Fibroblast of mammary gland (primary cell): ENCODE measurements around the gene KBTBD8.

Experiments used
- DNase-seq: peaks from one replicate; pipeline ENCODE4 v3.0.0-alpha.2; 2010; ENCODE audit warnings: low read depth
- H3K4me3 ChIP-seq: 2 replicates; pipeline ENCODE4 v1.5.1; 2011; ENCODE audit warnings: low read depth, mild to moderate bottlenecking, low read length, moderate library complexity; ENCODE audit not compliant: control insufficient read depth
- TF ChIP-seq, protein P1 (sequence below): conservative IDR thresholded peaks from 2 replicates; pipeline ENCODE4 v1.5.1; 2011; ENCODE audit warnings: low read depth, low read length, inconsistent platforms; ENCODE audit not compliant: control insufficient read depth, insufficient read depth

The KBTBD8 gene, protein sequence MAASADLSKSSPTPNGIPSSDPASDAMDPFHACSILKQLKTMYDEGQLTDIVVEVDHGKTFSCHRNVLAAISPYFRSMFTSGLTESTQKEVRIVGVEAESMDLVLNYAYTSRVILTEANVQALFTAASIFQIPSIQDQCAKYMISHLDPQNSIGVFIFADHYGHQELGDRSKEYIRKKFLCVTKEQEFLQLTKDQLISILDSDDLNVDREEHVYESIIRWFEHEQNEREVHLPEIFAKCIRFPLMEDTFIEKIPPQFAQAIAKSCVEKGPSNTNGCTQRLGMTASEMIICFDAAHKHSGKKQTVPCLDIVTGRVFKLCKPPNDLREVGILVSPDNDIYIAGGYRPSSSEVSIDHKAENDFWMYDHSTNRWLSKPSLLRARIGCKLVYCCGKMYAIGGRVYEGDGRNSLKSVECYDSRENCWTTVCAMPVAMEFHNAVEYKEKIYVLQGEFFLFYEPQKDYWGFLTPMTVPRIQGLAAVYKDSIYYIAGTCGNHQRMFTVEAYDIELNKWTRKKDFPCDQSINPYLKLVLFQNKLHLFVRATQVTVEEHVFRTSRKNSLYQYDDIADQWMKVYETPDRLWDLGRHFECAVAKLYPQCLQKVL

DNA sequence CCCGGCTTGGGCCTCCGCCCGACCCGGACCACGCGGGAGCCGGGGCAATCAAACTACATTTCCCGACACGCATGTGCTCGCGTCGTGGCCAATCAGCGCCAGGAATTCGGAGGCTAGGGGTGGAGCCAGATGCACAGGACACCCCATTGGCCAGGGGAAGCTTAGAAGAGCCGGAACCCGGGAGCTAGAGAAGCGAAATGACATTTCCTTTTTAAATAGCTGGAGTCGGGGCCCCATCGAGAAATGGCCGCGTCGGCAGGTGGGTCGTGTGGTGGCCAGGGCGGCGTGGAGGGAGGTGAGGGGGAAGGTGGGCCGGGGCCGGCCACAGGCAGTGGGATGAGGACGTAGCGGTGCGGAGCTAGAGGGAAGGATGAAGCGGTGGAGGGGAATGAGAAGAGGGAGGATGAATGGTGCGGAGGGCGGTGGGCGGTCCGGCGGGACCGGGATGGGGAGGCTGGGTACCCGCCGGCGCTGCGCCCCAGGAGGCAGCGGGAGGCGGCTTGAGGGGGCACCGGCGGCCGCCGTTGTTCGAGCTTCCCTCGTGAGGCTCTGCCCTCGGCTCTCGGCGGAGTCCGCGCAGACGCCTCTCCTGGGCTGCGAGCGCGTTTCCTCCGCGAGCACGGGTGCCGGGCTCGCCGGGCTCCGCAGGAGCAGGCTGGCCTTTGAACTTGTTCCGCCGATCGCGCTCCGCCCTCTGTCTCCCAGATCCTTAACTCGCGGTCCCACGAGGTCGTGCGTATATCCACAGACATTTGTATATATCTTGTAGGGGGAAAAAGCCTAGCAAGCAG lies at the start of gene KBTBD8:
Gene KBTBD8 (plus strand): TSS at position 195 of the 791 bp plus-strand sequence. CDS start 49 bp downstream, at position 244.
- DNase-seq: peak; percentile 98
- TF ChIP-seq, protein P1, sequence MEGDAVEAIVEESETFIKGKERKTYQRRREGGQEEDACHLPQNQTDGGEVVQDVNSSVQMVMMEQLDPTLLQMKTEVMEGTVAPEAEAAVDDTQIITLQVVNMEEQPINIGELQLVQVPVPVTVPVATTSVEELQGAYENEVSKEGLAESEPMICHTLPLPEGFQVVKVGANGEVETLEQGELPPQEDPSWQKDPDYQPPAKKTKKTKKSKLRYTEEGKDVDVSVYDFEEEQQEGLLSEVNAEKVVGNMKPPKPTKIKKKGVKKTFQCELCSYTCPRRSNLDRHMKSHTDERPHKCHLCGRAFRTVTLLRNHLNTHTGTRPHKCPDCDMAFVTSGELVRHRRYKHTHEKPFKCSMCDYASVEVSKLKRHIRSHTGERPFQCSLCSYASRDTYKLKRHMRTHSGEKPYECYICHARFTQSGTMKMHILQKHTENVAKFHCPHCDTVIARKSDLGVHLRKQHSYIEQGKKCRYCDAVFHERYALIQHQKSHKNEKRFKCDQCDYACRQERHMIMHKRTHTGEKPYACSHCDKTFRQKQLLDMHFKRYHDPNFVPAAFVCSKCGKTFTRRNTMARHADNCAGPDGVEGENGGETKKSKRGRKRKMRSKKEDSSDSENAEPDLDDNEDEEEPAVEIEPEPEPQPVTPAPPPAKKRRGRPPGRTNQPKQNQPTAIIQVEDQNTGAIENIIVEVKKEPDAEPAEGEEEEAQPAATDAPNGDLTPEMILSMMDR: no peak
- peak within 1 kb of the TSS; percentile 67 for H3K4me3 ChIP-seq

DNA sequence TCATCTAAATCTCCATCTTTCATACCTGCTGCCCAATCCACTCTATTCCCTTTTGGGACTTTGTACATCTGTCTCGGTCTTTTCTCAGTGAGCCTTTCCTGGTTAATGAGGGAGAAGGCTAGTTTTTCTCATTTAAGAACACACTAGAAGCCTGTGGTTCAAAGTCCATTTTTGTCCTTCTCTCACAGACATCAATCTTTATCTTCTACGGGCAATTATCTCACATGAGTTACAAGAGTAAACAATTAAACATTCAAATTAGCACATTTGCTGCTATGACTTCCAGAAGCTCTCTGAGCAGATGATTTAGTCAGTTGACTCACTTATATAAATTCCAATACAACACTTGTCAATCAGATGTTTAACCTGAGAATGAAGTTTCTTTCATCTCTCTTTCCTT lies 49.3 kb upstream of the KBTBD8 start:
- H3K4me3 ChIP-seq: no peak overlapping the region
- TF ChIP-seq, protein P1: no peak

DNA sequence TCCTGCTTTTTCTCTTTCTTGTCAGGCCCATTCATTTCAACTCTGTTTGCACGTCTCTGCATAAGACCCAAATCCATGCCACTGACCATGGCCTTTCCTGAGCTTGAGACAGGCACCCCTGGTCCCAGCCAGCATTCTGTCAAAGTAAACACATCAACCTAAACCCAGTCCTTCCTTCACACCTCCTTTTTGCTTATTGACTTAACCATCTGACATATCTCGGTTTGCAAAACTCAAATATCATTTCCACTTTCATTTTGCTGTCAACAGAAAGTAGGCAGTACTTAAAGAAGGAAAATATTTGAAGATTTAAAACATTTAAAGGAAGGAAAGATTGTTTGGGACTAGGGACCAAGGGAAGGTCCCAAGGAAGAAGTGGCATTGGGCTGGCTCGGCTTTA lies 48.2 kb upstream of the KBTBD8 start:
- DNase-seq: no peak
- H3K4me3 ChIP-seq: no peak overlapping the region
- TF ChIP-seq, protein P1: no peak

More for the DNA sequence above, 49.3 kb upstream of the KBTBD8 start:
- DNase-seq: no peak

DNA sequence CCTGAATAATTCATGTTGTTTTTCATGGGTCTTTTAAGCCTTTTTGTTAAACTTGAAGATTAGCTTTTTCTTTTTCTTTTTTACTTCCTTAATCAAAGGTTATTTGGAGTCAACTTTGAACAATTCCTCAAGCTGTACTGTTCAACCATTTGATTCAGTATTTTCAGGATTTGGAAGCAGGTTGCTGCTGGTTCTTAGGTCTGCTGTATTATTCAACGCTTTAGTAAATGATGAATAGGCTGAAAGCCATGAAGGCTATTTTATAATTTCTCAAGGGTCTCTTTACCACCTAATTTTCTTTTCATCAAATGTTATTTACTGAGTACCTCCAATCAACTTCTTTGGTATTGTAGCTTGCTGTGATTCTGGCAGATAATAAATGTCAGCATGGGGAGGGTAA lies 45.8 kb upstream of the KBTBD8 start:
- TF ChIP-seq, protein P1: no peak
- DNase-seq: no peak
- no peak overlapping the region for H3K4me3 ChIP-seq

DNA sequence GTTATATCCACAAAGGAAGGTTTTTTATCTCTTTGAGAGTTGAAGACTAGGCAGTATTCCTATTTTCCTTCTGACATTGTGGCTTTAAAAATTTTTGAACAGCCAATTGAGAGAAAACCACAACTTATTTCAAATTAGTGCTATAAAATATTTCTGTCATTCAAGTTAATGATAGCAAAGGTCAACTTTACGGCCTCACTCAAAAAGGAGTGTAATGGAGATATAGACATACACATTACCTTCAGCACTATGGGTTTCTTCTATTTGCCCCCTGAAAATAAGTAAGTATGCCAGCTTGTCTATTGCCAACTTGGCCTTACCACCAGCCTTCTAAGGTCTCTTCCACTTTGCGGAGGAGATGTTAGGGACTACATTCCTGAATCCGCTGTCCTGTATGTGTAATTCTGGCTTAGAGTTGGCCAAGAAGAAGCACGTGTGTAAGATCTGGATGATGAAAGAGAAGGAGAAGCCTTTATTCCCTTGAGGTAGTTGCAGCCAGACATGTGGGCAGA lies 44.1 kb upstream of the KBTBD8 start:
- no peak for DNase-seq
- H3K4me3 ChIP-seq: no peak overlapping the region
- TF ChIP-seq, protein P1: no peak

DNA sequence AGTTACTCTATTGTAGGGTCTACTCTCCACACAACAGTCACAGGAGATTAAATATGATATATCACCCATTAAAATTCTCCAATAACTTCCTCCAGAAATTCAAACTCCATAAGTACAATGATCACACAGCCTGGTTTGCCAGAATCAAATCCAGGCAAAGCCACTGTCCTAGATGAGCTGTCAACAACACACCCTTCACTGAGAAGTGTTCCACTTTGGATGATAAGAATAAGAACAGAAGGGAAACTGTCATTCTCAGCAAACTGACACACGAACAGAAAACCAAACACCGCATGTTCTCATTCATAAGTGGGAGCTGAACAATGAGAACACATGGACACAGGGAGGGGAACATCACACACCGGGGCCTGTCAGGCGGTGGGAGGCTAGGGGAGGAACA lies 41.4 kb upstream of the KBTBD8 start:
- no peak for DNase-seq
- no peak overlapping the region for H3K4me3 ChIP-seq
- TF ChIP-seq, protein P1: no peak
